SK-N-MC (cell line): Measurements from ENCODE around the gene POLRMT.

Experiments
- EZH2 ChIP-seq: fragments of 200-600 bp; sonication (generic); IDR thresholded peaks from one replicate; pipeline ENCODE4 v1.6.1; 2017; ENCODE audit warnings: antibody characterized with exemption
- FOXP2 ChIP-seq: optimal IDR thresholded peaks from 2 replicates; pipeline ENCODE3; 2011; ENCODE audit warnings: mild to moderate bottlenecking, moderate library complexity; ENCODE audit not compliant: insufficient read depth; ENCODE audit errors: extremely low read length, control extremely low read depth
- POLR2AphosphoS5 ChIP-seq: IDR thresholded peaks from 2 replicates; pipeline ENCODE4 v1.6.1; 2012; ENCODE audit warnings: mild to moderate bottlenecking, low read depth, low read length, borderline replicate concordance

- TF ChIP-seq EZH2: no peak
- no peak for TF ChIP-seq POLR2AphosphoS5
- TF ChIP-seq FOXP2: no peak
These were observed 41.2 kb downstream of the POLRMT start for GRCh38 chr19:592101-592500.
